GM23248 (cell line): ENCODE data around the gene PRRT2. TPM values are rescaled to one million over a fixed set of nuclear protein-coding genes. Genes with fewer than 3 reads are reported as not detected.

Experiments
- DNase-seq: peaks from one replicate; pipeline ENCODE4 v3.0.0-alpha.2; 2015
- H2AFZ ChIP-seq: fragments of 200-600 bp; sonication (generic); 2 replicates; pipeline ENCODE4 v1.6.1; 2016; ENCODE audit warnings: antibody characterized with exemption
- H3F3A ChIP-seq: fragments of 200-600 bp; sonication (generic); 2 replicates; pipeline ENCODE4 v1.6.1; 2016; ENCODE audit warnings: mild to moderate bottlenecking, antibody characterized with exemption, mixed run types; ENCODE audit not compliant: insufficient read depth
- H3K27ac ChIP-seq: fragments of 200-600 bp; sonication (generic); 2 replicates; pipeline ENCODE4 v1.5.1; 2016; ENCODE audit warnings: mild to moderate bottlenecking
- H3K27me3 ChIP-seq: fragments of 200-600 bp; sonication (generic); replicated peaks from 2 replicates; pipeline ENCODE4 v1.6.1; 2016; ENCODE audit warnings: mild to moderate bottlenecking; ENCODE audit not compliant: insufficient read depth
- H3K36me3 ChIP-seq: fragments of 200-600 bp; sonication (generic); 2 replicates; pipeline ENCODE4 v1.6.1; 2016; ENCODE audit warnings: low read depth, mild to moderate bottlenecking
- H3K4me1 ChIP-seq: fragments of 200-600 bp; sonication (generic); 2 replicates; pipeline ENCODE4 v1.6.1; 2016; ENCODE audit warnings: mild to moderate bottlenecking; ENCODE audit not compliant: insufficient read depth
- H3K4me2 ChIP-seq: fragments of 200-600 bp; sonication (generic); one replicate; pipeline ENCODE4 v1.6.1; 2016; ENCODE audit warnings: mild to moderate bottlenecking; ENCODE audit not compliant: unreplicated experiment
- H3K4me3 ChIP-seq: fragments of 200-600 bp; sonication (generic); 2 replicates; pipeline ENCODE4 v1.5.1; 2016; ENCODE audit warnings: mild to moderate bottlenecking
- H3K79me2 ChIP-seq: fragments of 200-600 bp; sonication (generic); 2 replicates; pipeline ENCODE4 v1.6.1; 2016; ENCODE audit warnings: mild to moderate bottlenecking; ENCODE audit not compliant: insufficient read depth
- H3K9ac ChIP-seq: fragments of 200-600 bp; sonication (generic); 2 replicates; pipeline ENCODE4 v1.6.1; 2016; ENCODE audit warnings: mild to moderate bottlenecking
- H3K9me2 ChIP-seq: fragments of 200-600 bp; sonication (generic); 2 replicates; pipeline ENCODE4 v1.6.1; 2016; ENCODE audit warnings: mixed run types, mild to moderate bottlenecking, moderate library complexity; ENCODE audit not compliant: insufficient read depth
- H3K9me3 ChIP-seq: fragments of 200-600 bp; sonication (generic); one replicate; pipeline ENCODE4 v1.6.1; 2017; ENCODE audit warnings: low read depth
- H4K20me1 ChIP-seq: fragments of 200-600 bp; sonication (generic); 2 replicates; pipeline ENCODE4 v1.6.0; 2016; ENCODE audit not compliant: insufficient read depth
- EZH2 ChIP-seq: fragments of 200-600 bp; sonication (generic); IDR thresholded peaks from 2 replicates; pipeline ENCODE4 v1.6.1; 2018; ENCODE audit warnings: antibody characterized with exemption, mild to moderate bottlenecking; ENCODE audit not compliant: insufficient read depth, poor library complexity, severe bottlenecking
- EZH2phosphoT487 ChIP-seq: fragments of 200-600 bp; sonication (generic); IDR thresholded peaks from 2 replicates; pipeline ENCODE4 v1.6.1; 2018; ENCODE audit warnings: antibody characterized with exemption, moderate library complexity, mild to moderate bottlenecking, low read depth; ENCODE audit not compliant: insufficient read depth
- WGBS, 2 experiments: methylation state at CpG; one replicate each; pipeline ENCODE4 v1.1.6; 2015 to 2017; ENCODE audit warnings: low lambda C conversion rate in 2 of 2, low coverage in 1 of 2; ENCODE audit errors: missing lambda C conversion rate in 2 of 2; 5-methylcytosine and 5-hydroxymethylcytosine counted together
- in situ Hi-C: fragments of 300-500 bp; cut with MboI; formaldehyde crosslinking; loops from 2 replicates; pipeline ENCODE4 v1.15.0; 2020
- polyA plus RNA-seq: library from polyadenylated mRNA; unstranded; fragments of >200 nt; fragmentation: Nextera tagmentation; extraction: Ambion mirVana; gene quantifications from 2 replicates; pipeline ENCODE4 v1.2.1, GENCODE V29; 2016
- total RNA-seq: library from RNA; depleted of rRNA; stranded (reverse); fragments of >200 nt; shearing (Covaris generic); gene quantifications from 2 replicates; pipeline ENCODE4 v1.2.3, GENCODE V29; 2014

PRRT2 gene
- total and polyA plus RNA-seq, 2 experiments from 2014 or later: 0.43 to 2.1 TPM

DNA sequence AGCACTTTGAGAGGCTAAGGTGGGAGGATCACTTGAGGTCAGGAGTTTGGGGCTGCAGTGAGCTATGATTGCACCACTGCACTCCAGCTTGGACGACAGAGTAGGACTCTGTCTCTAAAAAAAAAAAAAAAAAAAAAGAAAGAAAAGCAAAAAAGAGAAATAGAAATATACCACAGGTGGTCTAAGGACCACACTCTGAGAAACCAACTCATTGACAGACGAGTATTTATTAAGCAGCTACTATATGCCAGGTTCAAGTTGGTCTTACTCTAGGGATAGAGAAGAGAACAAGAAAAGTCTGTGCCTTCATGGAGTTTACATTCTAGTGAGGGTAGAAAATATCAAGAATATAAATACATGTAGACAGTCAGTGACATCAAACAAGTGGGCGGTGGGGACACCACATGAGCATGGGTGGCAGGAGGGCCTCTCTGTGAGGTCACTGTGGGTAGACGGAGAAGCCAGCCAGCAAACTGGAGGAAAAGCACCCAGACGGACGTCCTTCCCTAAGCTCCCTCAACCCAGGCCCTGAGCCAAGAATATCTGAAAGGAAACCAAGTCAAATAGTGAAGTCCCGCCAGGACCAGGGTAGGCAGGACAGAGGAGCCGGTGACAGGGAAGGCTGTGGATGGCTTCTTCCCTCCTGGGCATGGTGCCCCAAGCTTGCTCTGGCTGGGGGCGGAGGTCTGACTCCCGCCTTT is 46.3 kb downstream of the PRRT2 start:
- Histone ChIP-seq H3F3A (peaks cover 26% of the 10 kb centered on the region), H3K9me2 (no peaks in the 10 kb centered on the region), H3K4me1 (peaks cover 21% of the 10 kb centered on the region), H3K4me3 (no peak overlapping the region), H3K36me3 (no peaks in the 10 kb centered on the region), H2AFZ (no peak overlapping the region), H3K9me3 (no peaks in the 10 kb centered on the region), H3K9ac (no peak overlapping the region), H3K4me2 (no peak overlapping the region), H4K20me1 (no peaks in the 10 kb centered on the region), H3K79me2 (peaks cover 28% of the 10 kb centered on the region), H3K27ac (0 out of 2 replicates have a peak overlapping the region, but pooled peaks have one; percentile 67), H3K27me3 (no peaks in the 10 kb centered on the region)
- 81 to 85% methylated on average over 10 of the region's 10 CpGs for WGBS, 2 experiments
- in situ Hi-C loops: no loop called here
- DNase-seq: no peak
- no peak for TF ChIP-seq EZH2
- TF ChIP-seq EZH2phosphoT487: no peak

DNA sequence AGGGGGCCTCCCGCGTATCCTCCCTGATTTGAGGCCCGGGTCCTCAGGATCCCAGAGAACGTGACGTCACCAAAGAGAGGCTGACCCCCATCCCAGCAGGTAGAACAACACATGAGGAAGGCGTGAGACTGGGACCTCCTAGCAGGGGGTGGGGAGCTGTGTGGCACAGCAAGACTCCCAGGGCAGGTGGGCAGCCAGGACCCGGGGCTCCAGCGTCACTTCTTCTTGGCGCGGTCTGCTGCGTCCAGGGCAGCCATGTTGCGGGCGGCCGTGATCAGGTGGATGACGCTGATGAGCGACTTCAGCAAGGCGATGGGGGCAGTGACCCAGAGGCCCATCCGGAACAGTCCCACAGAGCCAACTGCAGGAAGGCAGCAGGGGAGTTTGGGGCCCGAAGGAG is 47.0 kb downstream of the PRRT2 start:
- no peaks in the 10 kb centered on the region for H3K9me3 ChIP-seq
- no peaks in the 10 kb centered on the region for H3K27me3 ChIP-seq
- peaks cover 21% of the 10 kb centered on the region for H3K4me1 ChIP-seq
- WGBS, 2 experiments: 96 to 97% methylated on average over 17 to 18 of the region's 19 CpGs
- no peak for DNase-seq
- no peaks in the 10 kb centered on the region for H3K36me3 ChIP-seq
- no peak overlapping the region for H3K4me2 ChIP-seq
- H2AFZ ChIP-seq: no peak overlapping the region
- H3K27ac ChIP-seq: no peak overlapping the region
- no peak overlapping the region for H3K9ac ChIP-seq
- no peaks in the 10 kb centered on the region for H3K9me2 ChIP-seq
- peaks cover 23% of the 10 kb centered on the region for H3F3A ChIP-seq
- H3K79me2 ChIP-seq: peaks cover 28% of the 10 kb centered on the region
- H3K4me3 ChIP-seq: no peak overlapping the region
- TF ChIP-seq EZH2: no peak
- TF ChIP-seq EZH2phosphoT487: no peak
- H4K20me1 ChIP-seq: no peaks in the 10 kb centered on the region
- in situ Hi-C loops: no loop called here

DNA sequence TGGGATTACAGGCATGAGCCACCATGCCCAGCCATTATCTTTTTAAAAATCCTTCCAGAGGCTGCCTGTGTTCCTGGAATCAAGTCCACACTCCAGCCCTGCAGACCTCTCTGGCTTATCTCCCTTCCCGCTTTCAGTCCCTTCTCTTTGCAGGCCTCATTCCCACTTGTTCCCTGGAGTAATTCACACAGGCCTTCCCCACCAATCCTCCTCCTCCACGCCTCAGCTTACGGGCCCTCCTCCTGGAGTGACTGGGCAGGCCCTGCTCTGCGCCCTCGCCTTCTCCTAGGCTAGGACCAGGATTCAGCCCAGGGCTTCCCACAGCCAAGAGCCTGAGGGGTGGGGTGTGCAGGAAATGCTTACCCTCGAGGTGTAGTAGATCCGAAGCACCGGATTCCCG is 48.2 kb downstream of the PRRT2 start:
- no peaks in the 10 kb centered on the region for H3K9me3 ChIP-seq
- H4K20me1 ChIP-seq: no peaks in the 10 kb centered on the region
- H3K4me2 ChIP-seq: no peak overlapping the region
- no peak overlapping the region for H3K27ac ChIP-seq
- peaks cover 23% of the 10 kb centered on the region for H3F3A ChIP-seq
- no peak for DNase-seq
- no peak overlapping the region for H3K9ac ChIP-seq
- no peak overlapping the region for H3K4me3 ChIP-seq
- no peaks in the 10 kb centered on the region for H3K27me3 ChIP-seq
- no peaks in the 10 kb centered on the region for H3K9me2 ChIP-seq
- no peak overlapping the region for H2AFZ ChIP-seq
- TF ChIP-seq EZH2phosphoT487: no peak
- TF ChIP-seq EZH2: no peak
- no peaks in the 10 kb centered on the region for H3K36me3 ChIP-seq
- peaks cover 28% of the 10 kb centered on the region for H3K79me2 ChIP-seq
- in situ Hi-C loops: no loop called here
- peaks cover 21% of the 10 kb centered on the region for H3K4me1 ChIP-seq
- WGBS, 2 experiments: 86 to 91% methylated on average over 9 of the region's 9 CpGs

DNA sequence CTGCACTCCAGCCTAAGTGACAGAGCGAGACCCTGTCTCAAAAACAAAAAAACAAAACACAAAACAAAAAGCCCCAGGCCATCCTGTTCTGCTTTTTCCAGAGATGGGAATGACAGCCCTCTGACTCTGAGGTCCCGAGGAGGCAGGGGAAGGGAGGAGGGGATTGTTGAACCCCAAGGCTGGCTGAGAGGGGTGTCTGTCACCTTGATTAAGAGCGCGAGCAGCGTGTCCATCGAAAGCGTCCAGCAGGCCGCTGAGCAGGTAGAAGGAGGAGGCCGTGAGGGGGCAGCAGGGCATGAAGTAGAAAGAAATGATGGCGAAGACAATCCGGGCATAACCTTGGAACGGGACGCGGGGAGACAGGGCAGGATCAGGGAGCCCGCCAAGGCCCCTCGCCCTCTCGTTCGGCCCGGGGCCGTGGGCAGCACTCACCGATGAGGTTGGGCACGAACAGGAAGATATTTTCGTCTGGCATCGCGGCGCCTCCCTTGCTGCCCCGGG is 50.4 kb downstream of the PRRT2 start:
- H3K27me3 ChIP-seq: no peaks in the 10 kb centered on the region
- no peaks in the 10 kb centered on the region for H4K20me1 ChIP-seq
- WGBS, 2 experiments: 1 to 2% methylated on average over 26 to 27 of the region's 27 CpGs
- H3K9me3 ChIP-seq: no peaks in the 10 kb centered on the region
- H3K79me2 ChIP-seq: peaks cover 28% of the 10 kb centered on the region
- peak; percentile 58 for DNase-seq
- H3K4me2 ChIP-seq: peak overlapping the region; percentile 85
- peak overlapping the region; percentile 85 for H3K9ac ChIP-seq
- peak overlapping the region; percentile 80 for H3K4me3 ChIP-seq
- TF ChIP-seq EZH2phosphoT487 (no peak), EZH2 (no peak)
- H2AFZ ChIP-seq: peak overlapping the region; percentile 77
- no peaks in the 10 kb centered on the region for H3K36me3 ChIP-seq
- H3K9me2 ChIP-seq: no peaks in the 10 kb centered on the region
- in situ Hi-C loops: no loop called here
- H3K27ac ChIP-seq: peak overlapping the region; percentile 91
- H3F3A ChIP-seq: peaks cover 13% of the 10 kb centered on the region
- peaks cover 13% of the 10 kb centered on the region for H3K4me1 ChIP-seq
